Measurements from ENCODE around the gene N4BP3. TPM values are rescaled to one million over a fixed set of nuclear protein-coding genes. Genes with fewer than 3 reads are reported as not detected.
"Not testable (repeated sequence)": the region's sequence is repeated elsewhere in the genome, so short reads cannot be mapped to it uniquely, and the experiment has no call there.

Gene N4BP3
- total RNA-seq, 1 donor from 2014 or later: 1.3 TPM

DNA sequence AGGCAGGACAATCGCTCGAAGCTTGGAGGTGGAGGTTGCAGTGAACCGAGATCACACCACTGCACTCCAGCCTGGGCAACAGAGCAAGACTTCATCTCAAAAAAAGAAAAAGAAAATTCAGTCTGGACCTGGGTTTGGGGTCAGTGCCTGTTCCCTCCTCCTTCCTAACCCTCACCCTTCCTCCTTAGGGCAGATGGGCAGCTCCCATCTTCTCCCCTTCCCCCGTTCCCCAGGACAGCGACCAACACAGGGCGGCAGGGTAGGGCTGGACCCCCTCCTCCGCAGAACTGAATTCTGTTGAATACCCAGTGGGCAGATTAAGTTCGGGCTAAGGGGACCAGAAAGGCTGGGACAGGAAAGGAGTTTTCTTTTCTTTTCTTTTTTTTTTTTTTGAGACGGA, 16.0 kb downstream of the N4BP3 start:
- Mint-ChIP-seq H3K36me3 (ENCODE audit: low read depth) (no peaks in the 10 kb centered on the region), H3K27ac (ENCODE audit: unreplicated experiment) (no peak overlapping the region), H3K4me1 (peaks cover 27% of the 10 kb centered on the region), H3K9me3 (no peaks in the 10 kb centered on the region), H3K4me3 (peak overlapping the region; percentile 86), H3K27me3 (ENCODE audit: low read depth) (no peaks in the 10 kb centered on the region)
- TF ChIP-seq, protein P1, sequence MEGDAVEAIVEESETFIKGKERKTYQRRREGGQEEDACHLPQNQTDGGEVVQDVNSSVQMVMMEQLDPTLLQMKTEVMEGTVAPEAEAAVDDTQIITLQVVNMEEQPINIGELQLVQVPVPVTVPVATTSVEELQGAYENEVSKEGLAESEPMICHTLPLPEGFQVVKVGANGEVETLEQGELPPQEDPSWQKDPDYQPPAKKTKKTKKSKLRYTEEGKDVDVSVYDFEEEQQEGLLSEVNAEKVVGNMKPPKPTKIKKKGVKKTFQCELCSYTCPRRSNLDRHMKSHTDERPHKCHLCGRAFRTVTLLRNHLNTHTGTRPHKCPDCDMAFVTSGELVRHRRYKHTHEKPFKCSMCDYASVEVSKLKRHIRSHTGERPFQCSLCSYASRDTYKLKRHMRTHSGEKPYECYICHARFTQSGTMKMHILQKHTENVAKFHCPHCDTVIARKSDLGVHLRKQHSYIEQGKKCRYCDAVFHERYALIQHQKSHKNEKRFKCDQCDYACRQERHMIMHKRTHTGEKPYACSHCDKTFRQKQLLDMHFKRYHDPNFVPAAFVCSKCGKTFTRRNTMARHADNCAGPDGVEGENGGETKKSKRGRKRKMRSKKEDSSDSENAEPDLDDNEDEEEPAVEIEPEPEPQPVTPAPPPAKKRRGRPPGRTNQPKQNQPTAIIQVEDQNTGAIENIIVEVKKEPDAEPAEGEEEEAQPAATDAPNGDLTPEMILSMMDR (conservative IDR thresholded peaks at IDR 0.05): no peak
- DNase-seq (ENCODE audit: low read depth, low spot score): no peak

DNA sequence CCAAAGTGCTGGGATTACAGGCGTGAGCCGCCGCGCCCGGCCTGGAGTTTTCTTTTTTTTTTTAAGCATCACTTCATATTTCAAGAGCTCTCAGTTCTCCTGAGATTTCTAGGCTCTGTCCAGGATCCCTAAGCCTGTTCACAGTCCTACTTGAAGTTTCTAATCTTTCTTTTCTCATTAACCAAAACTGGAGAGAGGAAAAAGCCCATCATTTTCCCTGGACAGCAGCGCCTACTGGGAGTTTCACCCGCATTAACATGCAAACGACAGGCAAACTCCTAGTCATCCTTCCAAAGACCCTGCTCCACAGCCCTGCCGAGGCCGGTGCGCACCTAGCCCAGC, 16.9 kb downstream of the N4BP3 start:
- not testable (repeated sequence) for DNase-seq (ENCODE audit: low read depth, low spot score); H3K9me3 Mint-ChIP-seq; H3K36me3 Mint-ChIP-seq (ENCODE audit: low read depth); H3K27me3 Mint-ChIP-seq (ENCODE audit: low read depth)
- peaks cover 29% of the 10 kb centered on the region for H3K4me1 Mint-ChIP-seq
- peak overlapping the region; percentile 75 for H3K27ac Mint-ChIP-seq (ENCODE audit: unreplicated experiment)
- peak overlapping the region; percentile 86 for H3K4me3 Mint-ChIP-seq

DNA sequence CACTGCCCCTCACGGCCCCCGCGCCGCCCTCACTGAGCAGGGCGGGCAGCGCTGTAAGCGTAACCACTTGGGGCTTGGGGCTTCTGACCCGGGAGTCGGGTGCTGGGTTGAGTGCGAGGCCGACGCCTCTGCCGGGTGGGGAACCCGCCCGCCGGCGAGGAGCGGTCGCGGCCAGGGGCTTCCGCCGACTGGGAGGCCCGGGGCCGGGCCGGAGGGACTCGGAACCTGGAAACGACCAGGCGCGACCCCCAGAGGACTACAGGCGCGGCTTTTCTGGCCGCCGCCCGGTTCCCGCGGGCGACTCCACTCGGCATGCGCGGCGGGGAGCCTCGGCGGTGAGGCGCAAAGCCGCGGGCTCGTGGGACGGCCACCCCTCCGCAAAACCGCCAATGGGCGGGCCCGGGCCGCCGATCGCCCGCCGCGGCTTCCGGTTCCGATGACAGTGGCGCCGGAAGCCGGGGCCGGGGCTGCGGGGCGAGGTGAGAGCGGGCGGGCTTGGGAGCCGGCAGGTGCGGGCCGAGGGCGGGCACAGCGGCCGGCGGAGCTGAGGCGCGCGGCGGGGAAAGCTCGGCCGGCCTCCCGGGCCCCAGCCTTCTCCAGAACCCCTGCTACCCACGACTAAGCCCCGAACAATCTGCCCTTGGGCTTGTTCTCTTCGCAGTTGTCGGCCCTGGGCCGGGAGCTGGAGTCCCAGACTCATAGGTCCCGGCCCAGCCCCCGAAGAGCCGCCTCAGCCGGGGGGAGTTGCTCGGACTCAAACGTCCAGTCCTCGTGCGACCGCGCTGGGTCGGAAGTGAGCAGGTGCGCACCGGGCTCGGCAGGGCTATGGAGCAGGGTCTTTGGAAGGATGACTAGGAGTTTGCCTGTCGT, 17.5 kb downstream of the N4BP3 start, which contains the start of gene RMND5B:
Gene RMND5B (plus strand): TSS at position 439 of the 870 bp plus-strand sequence. CDS start 7,106 bp downstream, outside the sequence.
- Mint-ChIP-seq H3K36me3 (ENCODE audit: low read depth) (no peaks in the 10 kb centered on the region), H3K27ac (ENCODE audit: unreplicated experiment) (peak within 1 kb of the TSS; percentile 75), H3K4me1 (peaks cover 29% of the 10 kb centered on the region)

DNA sequence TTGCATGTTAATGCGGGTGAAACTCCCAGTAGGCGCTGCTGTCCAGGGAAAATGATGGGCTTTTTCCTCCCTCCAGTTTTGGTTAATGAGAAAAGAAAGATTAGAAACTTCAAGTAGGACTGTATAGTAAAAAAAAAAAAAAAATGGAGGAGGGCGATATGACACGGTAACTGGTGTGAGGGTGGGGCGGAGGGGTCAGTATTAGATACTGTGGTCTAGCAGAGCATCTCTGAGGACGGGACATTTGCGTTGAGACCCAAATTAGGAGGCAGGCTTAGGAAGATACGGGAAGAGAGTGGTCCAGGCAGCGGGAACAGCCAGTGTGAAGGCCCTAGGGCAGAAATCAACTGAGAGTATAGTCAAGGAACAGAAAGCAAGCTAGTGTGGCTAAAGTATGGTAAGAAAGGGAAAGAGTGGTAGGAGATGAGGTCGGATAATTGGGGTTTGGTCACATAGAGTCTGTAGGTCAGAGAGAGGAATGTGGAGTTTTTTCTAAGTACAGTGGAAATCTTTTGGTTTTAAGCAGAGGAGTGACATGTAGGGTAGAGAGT, 18.2 kb downstream of the N4BP3 start:
- Mint-ChIP-seq H3K36me3 (ENCODE audit: low read depth) (no peaks in the 10 kb centered on the region), H3K27me3 (ENCODE audit: low read depth) (no peaks in the 10 kb centered on the region), H3K4me1 (peaks cover 26% of the 10 kb centered on the region), H3K4me3 (peak overlapping the region; percentile 86), H3K27ac (ENCODE audit: unreplicated experiment) (no peak overlapping the region), H3K9me3 (no peaks in the 10 kb centered on the region)
- TF ChIP-seq, protein P1 (conservative IDR thresholded peaks at IDR 0.05): no peak
- DNase-seq (ENCODE audit: low read depth, low spot score): no peak

More for the DNA sequence above, 17.5 kb downstream of the N4BP3 start, which contains the start of gene RMND5B:
- Mint-ChIP-seq H3K4me3 (peak within 1 kb of the TSS; percentile 86), H3K9me3 (no peaks in the 10 kb centered on the region), H3K27me3 (ENCODE audit: low read depth) (no peaks in the 10 kb centered on the region)
- TF ChIP-seq, protein P1 (conservative IDR thresholded peaks at IDR 0.05): no peak
- DNase-seq (ENCODE audit: low read depth, low spot score): peak; percentile 68

DNA sequence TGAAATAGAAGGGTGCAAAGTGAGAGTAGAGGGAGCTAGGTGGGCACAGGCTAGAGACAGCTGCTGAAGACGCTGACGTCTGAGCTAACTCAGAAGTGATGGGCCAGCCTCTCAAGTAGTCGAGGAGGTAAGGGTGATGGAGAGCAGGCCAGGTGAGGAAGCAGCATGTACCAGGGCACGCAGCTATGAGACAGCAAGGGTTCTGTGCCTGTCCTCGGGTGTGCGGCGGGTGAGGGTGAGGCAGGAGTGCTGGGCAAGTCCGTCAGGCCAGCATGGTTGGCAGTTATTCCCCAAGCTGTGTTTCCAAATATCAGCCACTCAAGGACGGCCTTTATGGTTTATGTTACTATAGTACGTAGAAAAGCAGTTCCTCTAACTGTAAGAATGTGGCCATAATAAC, 23.7 kb downstream of the N4BP3 start:
- Mint-ChIP-seq H3K36me3 (ENCODE audit: low read depth) (no peaks in the 10 kb centered on the region), H3K4me3 (no peak overlapping the region), H3K9me3 (no peaks in the 10 kb centered on the region), H3K27ac (ENCODE audit: unreplicated experiment) (no peak overlapping the region), H3K4me1 (peaks cover 8% of the 10 kb centered on the region), H3K27me3 (ENCODE audit: low read depth) (no peaks in the 10 kb centered on the region)
- TF ChIP-seq, protein P1 (conservative IDR thresholded peaks at IDR 0.05): no peak
- DNase-seq (ENCODE audit: low read depth, low spot score): no peak

DNA sequence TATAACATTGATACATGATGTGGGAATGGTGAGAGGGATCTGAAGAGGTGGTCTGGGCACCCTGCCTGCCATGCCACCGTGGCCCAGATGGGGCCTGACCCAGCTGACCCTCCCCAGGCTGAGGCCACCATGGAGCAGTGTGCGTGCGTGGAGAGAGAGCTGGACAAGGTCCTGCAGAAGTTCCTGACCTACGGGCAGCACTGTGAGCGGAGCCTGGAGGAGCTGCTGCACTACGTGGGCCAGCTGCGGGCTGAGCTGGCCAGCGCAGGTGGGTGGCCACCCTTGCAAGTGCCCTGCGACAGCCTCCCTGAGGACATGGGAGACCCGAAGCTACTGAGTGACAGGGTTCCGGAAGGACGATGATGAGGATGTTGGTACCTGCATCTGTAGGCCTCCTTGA, 24.7 kb downstream of the N4BP3 start:
- H3K27ac Mint-ChIP-seq (ENCODE audit: unreplicated experiment): no peak overlapping the region
- no peak overlapping the region for H3K4me3 Mint-ChIP-seq
- no peak for DNase-seq (ENCODE audit: low read depth, low spot score)
- peaks cover 8% of the 10 kb centered on the region for H3K4me1 Mint-ChIP-seq
- H3K9me3 Mint-ChIP-seq: no peaks in the 10 kb centered on the region
- TF ChIP-seq, protein P1 (conservative IDR thresholded peaks at IDR 0.05): no peak
- H3K27me3 Mint-ChIP-seq (ENCODE audit: low read depth): no peaks in the 10 kb centered on the region
- H3K36me3 Mint-ChIP-seq (ENCODE audit: low read depth): no peaks in the 10 kb centered on the region
